ENCODE data around the gene TMEM147.

The TMEM147 gene

DNA sequence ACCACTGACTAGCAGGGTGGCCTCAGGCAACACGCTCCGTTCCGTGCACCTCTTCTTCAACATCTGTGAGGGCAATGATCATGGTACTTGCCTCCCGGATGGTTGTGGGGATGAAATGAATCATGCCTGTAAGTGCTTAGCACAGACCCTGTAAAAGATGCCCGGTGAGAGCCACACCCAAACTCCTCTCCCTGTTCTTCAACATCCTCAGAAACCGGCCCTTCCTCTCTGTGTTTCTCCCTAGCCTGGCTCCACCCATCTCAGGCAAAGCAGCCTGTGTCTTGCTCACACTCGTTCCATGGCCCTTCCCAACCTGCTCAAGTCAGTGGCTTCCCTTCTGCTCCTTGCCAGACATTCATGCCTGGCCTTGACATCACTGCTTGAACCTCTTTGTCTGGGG lies 26.1 kb upstream of the TMEM147 start:
- DNase-seq = no peak

DNA sequence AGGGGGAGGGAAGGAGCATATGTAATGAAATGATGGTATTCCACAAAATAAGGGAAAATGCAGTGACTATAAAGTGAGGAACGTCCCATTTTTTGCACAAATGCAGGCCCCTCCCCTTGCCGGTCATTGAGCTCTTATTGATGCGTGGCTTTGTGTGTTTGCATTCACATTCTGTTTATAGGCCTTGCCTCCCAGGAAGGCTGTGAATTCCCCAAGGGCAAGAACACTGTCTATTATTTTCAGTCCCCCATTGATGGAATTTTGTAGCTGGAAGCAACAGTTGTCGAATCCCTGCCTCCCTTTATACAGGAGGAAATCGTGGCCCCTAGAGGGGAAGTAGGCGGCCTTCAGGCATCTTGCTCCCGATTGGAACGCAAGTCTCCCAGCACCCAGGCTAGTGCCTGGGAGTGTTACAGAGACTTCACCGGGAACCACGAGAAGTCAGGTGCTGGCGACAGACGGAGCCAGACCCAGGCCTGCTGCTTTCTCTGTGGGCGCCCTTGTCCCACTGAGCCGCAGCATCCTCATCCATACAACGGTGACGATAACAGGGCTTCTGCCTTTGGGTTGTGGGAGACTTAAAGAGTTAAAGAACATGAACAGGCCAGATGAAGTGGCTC lies 24.2 kb upstream of the TMEM147 start:
- DNase-seq = no peak

DNA sequence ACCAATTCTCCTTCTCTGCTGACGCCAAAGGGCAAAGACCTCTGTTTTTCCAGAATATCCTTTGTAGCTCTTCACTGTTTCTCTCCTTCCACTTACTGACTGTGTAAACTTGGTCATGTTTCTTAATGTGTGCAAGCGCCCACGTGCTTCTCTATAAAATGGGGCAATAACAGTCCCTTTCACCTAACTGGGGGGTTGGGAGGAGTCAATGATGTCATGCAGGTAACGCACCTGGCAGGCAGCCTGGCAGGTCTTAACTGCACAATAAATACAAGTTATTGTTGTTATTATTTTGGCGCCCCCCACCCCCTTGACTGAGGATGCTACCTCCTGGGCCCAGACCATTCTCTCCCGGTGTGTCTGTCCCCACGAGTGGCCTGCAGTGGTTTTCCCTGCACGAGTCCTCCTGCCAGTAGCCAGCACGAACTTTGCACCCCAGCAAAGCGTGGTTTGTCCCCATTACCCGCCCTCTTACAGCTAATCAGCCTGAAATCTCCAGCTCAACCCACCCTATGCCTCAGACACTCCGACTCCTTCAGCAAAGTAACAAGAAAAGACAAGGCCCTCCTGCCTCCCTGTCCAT lies 22.6 kb upstream of the TMEM147 start:
- no peak for DNase-seq

DNA sequence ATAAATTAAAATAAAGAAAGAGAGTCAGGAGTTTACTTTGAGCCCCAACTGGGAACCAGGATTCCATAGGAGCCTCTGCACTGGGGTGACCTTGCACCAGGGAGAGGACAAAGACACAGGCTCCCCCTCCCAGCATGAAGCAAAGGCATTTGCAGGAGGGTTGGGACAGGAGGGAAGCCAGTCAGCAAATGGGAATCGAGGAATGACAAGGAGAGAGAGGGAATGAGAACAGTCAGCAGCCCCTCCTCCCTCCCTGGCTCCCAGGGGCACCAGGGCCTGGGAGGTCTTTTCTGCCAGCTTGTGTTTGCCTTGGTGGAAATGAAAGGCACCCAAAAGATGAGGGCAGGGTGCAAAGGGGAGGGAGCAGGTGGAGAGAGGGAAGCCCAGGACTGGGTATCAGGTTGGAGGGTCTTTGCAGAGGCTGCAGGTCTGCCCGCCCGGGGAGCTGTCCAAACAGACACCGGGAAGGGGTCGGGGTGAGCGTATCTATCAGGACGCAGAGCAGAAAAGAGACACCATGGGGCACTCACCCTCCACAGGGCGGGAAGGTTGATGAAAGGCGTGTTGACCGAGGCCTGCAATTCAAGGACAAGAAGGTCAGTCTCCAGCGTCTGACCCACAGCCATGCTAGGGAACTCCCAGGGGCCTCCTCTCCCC lies 21.1 kb upstream of the TMEM147 start:
- DNase-seq = no peak

DNA sequence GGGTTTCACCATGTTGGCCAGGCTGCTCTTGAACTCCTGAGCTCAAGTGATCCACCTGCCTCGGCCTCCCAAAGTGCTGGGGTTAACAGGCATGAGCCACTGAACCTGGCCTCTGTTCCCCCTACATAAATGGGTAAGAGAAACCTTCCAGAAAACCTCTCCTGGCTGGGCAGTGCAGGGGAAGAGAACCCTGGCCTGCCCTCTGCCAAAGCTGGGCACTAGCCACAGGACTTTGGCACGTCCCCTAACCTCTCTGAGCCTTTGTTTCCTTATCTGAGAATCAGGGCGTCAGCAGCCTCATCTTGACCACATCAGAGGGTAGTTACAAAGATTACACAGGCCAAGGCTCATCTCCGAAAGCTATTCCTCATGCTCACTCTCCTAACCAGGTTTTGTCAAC lies 19.6 kb upstream of the TMEM147 start:
- no peak for DNase-seq

DNA sequence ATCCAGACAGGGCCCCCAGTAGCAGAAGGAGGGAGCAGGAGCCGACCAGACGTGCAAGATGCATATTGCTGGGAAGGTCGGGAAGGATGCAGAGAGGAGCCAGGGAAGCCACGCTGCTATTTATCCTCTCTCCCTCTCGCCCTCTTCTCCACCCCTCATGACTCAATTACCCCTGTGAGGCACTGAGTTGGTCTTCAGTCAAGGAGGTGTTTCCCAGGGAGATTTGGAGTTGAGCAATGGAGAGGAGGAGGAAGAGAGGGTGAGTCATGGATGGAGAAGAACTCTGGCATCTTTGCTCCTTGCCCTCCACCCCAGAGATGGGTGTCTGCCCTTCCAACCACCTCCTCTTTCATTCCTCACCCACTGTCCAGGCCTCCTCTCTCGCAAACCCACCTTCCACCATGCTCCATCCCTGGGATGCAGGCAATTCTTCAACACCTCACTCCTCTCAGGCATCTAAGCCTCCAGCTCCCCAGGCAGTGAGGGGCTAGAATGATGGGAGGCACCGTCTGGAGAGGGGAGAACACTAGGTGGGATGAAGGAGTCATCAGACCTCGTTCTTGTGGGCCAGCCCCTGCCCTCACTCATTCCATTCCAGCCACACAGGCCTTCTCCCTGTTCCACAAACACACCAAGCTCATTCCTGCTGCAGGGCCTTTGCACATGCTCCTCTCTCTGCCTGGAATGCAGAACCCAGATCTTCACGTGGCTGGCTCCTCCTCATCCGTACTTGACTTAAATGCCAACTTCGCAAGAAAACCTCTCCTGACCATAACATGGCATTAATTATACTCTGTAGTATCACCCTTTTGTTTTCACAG lies 17.0 kb upstream of the TMEM147 start, which contains the start of gene SBSN:
SBSN (minus strand) TSS at position 94 of the 821 bp plus-strand sequence; CDS start at position 64, 30 bp downstream.
- no peak for DNase-seq

DNA sequence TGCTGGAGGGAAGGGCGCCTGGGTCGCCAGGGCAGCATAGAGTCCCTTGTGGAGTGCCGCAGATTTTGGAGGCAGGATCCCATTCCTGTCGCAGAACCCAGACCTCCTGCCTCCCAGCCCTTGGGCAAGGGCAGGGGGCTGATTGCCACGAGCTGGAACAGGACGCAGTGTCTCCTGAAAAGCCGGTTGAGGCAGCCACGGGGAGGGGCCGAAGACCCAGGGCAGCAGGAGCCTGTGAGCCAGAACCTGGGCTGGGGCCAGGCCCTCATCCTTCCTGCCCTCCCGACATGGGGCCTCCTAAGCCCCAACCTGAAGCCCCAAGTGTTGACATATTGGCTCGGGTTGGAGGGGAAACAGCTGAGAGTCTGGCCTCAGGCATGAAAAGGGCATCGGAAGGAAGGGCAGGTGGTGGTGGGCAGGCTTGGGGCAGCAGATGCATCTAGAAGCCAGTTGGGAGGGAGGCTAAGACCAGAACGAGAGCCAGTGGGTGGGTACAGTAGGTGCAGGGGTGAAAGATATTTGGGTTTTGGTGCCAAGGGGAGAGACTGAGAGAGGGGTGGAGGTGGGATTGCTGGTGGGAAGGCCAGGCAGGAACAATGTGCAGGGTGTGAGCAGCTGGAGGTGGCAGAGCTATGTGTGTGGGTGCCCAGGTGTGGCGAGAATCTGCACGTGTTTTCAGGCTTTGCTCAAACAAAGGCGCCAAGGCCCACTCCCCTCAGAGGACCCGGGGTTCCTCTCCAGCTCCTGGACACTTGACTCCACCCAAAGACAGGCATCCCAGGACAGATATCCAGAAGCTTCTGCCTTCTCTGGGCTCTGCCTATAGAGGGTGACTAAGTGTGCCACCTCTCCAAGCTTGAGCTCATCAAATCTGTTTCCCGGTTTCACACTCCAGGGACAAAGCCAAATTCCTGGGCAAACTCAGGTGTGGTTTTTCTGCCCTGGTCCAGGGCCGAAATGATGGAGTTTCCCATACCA lies 15.9 kb upstream of the TMEM147 start:
- no peak for DNase-seq

DNA sequence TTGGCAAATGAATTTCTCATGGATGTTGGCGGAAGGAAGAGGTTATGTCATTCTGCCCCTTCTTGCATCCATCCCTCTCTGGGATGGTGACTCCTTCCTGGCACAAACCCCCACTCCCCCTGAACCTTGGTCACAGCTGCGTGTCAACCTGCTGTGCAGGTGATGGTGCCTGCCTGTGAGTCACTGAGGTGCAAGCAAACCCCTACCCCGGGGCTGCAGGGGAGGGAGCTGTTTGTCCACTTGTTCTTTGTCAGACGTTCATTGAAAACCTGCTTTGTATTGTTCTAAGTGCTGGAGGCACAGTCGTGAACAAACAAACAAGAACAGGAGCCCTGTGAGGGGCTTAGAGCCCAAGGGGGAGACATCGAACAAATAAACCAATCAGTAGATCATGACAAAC lies 14.1 kb upstream of the TMEM147 start:
- no peak for DNase-seq

DNA sequence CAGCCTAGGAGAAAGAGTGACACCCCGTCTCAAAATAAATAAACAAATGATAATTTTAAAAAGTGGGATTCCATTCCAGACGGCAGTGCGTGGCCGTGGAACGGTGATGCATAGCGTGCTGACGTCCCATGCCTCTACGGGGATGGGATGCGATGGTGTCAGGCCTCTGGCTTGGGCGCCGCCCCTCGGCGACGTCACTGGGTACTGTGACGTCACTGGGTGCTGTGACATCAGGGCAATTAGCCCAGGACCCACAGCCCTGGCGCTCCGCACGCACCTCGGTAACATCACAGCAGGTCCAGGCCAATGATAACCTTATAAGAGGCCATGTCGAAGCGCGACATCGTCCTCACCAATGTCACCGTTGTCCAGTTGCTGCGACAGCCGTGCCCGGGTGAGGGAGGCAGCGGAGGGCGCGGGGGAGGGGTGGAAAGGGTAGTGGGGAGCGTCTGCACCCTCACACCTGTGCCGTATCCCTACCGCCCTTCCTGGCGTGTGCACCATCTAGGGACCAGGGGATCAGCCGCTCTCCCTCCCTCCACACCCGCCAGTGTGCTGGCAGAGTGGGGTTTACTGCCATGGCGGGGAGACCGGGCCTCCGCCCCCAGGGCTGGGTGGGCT lies 12.1 kb upstream of the TMEM147 start, which contains the start of gene GAPDHS:
GAPDHS (plus strand) TSS at position 256 of the 621 bp plus-strand sequence; CDS start at position 328, 72 bp downstream.
- DNase-seq = no peak

DNA sequence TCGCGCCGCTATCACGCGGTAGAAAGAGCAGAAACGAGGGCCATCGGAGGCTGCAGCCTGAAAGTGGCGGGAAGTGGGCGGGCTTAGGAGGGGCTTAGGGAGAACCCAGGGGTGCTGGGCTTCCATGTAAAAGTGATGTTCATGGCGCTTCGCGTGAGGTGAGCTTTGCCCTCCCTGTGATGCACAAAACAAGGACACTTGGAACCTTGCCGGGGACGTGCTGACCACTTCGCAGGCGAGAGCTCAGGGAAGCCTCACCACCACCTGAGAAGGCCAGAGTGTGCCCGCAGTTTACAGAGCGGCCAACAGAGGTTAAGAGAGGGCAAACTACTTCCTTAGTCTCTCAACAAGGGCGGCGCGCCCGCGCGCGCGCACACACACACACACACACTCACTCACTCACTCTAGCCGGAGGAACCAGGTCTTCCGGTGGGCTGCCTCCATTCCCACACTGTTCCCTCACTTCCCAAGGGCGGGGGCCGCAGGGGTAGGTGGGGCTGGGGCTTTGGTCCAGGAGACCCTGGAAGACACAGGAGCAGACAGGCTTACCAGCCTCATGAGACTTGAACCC lies 11.5 kb upstream of the TMEM147 start:
- no peak for DNase-seq

DNA sequence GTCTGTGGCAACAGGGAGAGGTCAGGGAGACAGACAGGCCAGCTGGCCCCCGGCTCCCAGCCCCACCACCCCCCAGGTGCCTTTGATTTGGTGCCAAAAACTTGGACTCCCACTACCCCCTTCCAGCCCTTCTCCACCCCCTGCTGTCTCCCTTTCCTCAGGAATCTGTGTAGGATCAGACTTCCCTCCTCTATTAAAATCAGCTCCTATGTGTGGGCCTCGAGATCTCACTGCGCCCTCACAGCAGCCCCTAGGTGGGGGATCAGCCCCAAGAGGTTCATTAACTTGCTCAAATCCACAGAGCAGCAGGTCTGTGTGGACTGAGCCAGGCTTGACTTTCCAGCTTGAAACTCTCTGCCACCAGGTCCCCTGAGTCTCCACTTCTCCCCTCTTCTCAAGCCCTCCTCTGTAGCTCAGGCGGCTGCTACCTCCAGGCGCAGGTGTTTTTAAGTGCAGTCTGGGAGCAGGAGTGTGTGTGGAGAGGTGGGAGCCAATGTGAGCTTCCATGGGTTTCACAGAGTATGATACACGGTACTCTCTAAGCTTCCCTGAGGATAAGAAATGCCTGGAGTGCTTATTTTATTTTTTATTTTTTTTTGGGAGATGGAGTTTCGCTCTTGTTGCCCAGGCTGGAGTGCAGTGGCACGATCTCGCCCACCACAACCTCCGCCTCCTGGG lies 10.5 kb upstream of the TMEM147 start:
- DNase-seq = no peak

DNA sequence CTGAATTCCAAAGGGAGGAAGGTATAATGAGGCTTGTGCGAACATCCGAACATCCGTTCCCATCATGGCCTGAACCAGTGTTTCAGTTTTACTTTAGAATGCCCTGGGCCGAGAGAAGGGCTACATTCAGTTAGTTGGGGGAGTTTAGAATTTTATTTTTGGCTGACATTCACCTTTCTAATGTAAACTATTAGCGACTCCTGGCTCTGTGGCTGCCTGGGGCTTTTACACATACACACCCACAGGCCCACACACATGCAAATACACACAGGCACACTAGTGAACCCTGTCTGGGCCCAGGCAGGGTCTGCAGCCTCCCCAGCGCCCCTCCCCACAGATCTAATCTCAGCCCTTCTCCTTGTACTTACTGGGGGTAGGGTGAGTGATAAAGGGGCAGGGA lies 6.1 kb upstream of the TMEM147 start:
- no peak for DNase-seq

DNA sequence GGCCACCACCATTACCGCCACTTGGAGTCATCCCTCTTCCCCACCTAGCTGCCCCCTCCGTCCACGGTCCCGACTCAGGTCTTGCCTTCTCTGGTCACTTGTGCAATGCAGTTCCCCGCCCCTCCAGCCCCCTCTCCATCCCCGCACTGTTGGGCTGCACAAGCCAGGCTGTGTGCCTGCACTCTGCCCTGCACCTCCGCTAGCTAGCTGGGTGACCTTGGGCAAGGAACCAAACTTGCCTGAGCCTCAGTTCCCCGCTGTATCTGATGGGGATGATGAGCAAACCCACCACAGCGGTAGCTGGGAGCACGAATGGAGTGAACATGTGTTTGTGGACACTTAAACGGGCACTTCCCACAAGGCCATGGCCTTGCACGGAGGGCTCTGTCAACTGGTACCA lies 5.6 kb upstream of the TMEM147 start:
- DNase-seq = no peak

DNA sequence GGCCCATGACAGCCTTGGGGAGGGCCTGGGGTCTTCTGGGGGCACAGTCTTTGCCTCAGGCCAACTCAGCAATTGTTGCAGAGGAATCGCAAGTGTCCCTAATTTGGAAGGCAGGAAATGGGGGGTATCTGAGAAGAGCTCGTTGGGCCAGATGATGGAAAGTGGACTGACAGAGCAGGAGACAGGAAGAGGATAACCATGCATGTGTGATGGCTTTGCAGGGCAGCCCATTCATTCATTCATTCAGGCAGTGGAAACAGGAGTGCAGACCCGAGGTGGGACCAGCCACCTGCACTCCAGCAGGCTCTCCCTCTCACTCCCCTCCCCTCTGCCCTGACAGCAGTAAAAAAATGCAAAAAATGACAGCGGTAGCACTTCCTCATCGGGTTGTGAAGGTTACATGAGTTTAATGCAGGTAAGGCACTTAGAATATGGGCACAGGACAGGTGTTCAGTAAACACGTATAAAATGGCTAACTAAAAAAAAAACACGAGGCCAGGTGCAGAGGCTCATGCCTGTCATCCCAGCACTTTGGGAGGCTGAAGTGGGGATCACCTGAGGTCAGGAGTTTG lies 5.0 kb upstream of the TMEM147 start:
- DNase-seq = no peak

DNA sequence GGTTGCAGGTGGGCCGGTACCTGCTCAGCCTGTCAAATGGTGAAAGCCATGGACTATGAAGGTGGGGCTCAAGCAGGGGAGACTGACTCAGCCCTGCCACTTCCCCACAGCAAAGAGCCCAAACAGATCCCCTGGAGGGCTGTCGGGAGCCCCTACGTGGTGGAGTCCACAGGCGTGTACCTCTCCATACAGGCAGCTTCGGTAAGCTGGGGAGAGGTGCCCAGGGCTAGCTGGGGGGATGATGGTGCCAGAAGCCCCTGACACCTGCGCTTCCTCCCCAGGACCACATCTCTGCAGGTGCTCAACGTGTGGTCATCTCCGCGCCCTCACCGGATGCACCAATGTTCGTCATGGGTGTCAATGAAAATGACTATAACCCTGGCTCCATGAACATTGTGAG lies 3.2 kb upstream of the TMEM147 start:
- DNase-seq = no peak

DNA sequence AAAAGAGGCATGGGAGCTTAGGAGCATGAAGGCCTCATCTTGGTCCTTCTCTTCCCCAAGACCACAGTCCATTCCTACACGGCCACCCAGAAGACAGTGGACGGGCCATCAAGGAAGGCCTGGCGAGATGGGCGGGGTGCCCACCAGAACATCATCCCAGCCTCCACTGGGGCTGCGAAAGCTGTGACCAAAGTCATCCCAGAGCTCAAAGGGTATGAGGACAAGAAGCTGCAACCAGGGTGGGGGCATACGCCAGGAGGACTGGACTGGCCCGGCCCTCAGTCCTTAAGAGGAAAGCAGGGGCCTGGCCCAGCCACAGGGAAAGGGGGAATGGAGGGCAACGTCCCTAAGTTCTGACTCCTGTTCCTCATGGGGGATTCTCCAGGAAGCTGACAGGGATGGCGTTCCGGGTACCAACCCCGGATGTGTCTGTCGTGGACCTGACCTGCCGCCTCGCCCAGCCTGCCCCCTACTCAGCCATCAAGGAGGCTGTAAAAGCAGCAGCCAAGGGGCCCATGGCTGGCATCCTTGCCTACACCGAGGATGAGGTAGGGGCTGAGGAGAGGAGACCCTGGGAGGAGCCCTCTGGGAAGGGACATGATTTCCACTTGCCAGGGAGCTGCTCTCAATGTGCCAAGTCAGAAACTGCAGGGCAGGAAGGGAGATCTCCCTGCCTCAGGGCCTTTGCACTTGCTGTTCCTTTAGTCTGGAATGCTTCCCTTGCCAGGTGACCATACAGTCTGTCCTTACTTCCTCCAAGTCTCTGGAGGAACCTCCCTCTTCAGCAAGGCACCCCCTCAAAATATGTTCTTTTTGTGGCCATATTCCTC lies 1.9 kb upstream of the TMEM147 start:
- no peak for DNase-seq

DNA sequence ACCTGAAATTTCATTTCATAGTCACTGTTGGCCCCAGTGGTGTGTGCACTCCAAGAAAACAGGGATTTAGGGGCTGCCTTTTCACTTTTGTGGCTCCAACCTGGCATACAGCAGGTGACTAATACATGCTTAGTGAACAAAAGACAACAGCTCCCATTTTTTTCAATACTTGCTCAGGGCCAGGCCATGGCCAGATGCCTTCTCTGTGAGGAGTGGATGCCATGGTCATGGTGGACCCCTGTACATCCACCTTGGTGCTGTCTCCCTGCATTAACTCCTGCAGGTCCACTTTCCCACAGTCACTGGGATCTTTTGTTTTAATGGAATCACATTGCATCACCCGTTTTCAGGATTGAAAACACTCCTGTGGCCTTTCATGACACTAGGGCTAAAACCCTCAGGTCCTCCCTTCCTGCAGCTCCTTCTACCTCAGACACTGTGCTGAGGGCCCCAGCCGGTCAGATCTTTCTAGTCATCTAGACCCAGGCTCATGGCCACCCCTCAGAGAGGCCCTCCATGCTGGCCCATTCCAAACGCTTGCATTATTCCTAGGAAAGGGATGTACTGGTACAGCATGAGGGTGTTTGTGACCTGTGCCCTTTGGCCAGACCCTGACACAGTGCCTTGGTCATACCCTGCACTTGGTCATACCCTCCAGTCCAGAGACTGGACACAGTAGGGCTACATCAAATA lies 1.2 kb upstream of the TMEM147 start:
- no peak for DNase-seq

All from hypothalamus (tissue), 51 donors.